MM.1S (cell line): ENCODE data around the gene KCNK5.

Experiments
- DNase-seq: peaks from one replicate; pipeline ENCODE4 v3.0.0-alpha.2; 2015
- H2AFZ ChIP-seq: fragments of 300-600 bp; sonication (generic); 2 replicates; pipeline ENCODE4 v1.6.0; 2016; ENCODE audit warnings: antibody characterized with exemption, low read length
- H3F3A ChIP-seq: fragments of 300-600 bp; sonication (generic); 2 replicates; pipeline ENCODE4 v1.6.1; 2016; ENCODE audit warnings: mild to moderate bottlenecking, antibody characterized with exemption, low read length, moderate library complexity, mixed read lengths; ENCODE audit not compliant: insufficient read depth
- H3K27ac ChIP-seq: fragments of 300-600 bp; sonication (generic); 2 replicates; pipeline ENCODE4 v1.5.1; 2016; ENCODE audit warnings: mild to moderate bottlenecking, low read length
- H3K27me3 ChIP-seq: fragments of 300-600 bp; sonication (generic); replicated peaks from 2 replicates; pipeline ENCODE4 v1.6.0; 2016; ENCODE audit warnings: low read length; ENCODE audit not compliant: insufficient read depth
- H3K36me3 ChIP-seq: fragments of 300-600 bp; sonication (generic); replicated peaks from 2 replicates; pipeline ENCODE4 v1.6.1; 2016; ENCODE audit warnings: mild to moderate bottlenecking, low read length, mixed read lengths; ENCODE audit not compliant: insufficient read depth
- H3K4me1 ChIP-seq: fragments of 300-600 bp; sonication (generic); 2 replicates; pipeline ENCODE4 v1.6.1; 2016; ENCODE audit warnings: low read length, mixed read lengths
- H3K4me2 ChIP-seq: fragments of 300-600 bp; sonication (generic); 2 replicates; pipeline ENCODE4 v1.6.0; 2016; ENCODE audit warnings: low read depth, low read length
- H3K4me3 ChIP-seq: fragments of 300-600 bp; sonication (generic); 2 replicates; pipeline ENCODE4 v1.5.1; 2016; ENCODE audit warnings: low read length, mixed read lengths
- H3K79me2 ChIP-seq: fragments of 300-600 bp; sonication (generic); 2 replicates; pipeline ENCODE4 v1.6.1; 2016; ENCODE audit warnings: mixed run types, low read length, mixed read lengths
- H3K9ac ChIP-seq: fragments of 300-600 bp; sonication (generic); 2 replicates; pipeline ENCODE4 v1.6.1; 2016; ENCODE audit warnings: low read length, mixed read lengths
- H3K9me2 ChIP-seq: fragments of 300-600 bp; sonication (generic); replicated peaks from 2 replicates; pipeline ENCODE4 v1.6.1; 2016; ENCODE audit warnings: mild to moderate bottlenecking, low read length, mixed read lengths; ENCODE audit not compliant: insufficient read depth
- H3K9me3 ChIP-seq: fragments of 300-600 bp; sonication (generic); replicated peaks from 2 replicates; pipeline ENCODE4 v1.6.1; 2016; ENCODE audit warnings: mild to moderate bottlenecking, low read length, mixed read lengths; ENCODE audit not compliant: insufficient read depth
- H4K20me1 ChIP-seq: fragments of 300-600 bp; sonication (generic); 2 replicates; pipeline ENCODE4 v1.6.1; 2016; ENCODE audit warnings: mild to moderate bottlenecking, low read length, moderate library complexity, mixed read lengths; ENCODE audit not compliant: insufficient read depth
- EZH2 ChIP-seq: fragments of 300-600 bp; sonication (generic); optimal IDR thresholded peaks from 2 replicates; pipeline ENCODE3; 2017; ENCODE audit warnings: low read depth, mild to moderate bottlenecking, antibody characterized with exemption, low read length, mixed read lengths
- EZH2phosphoT487 ChIP-seq: fragments of 300-600 bp; sonication (generic); IDR thresholded peaks from 2 replicates; pipeline ENCODE4 v1.6.1; 2018; ENCODE audit warnings: antibody characterized with exemption, low read length
- TF ChIP-seq, protein P1 (sequence below): fragments of 300-600 bp; sonication (generic); IDR thresholded peaks from 2 replicates; pipeline ENCODE4 v1.5.1; 2016; ENCODE audit warnings: antibody characterized with exemption, low read length, mixed read lengths

The KCNK5 gene

DNA sequence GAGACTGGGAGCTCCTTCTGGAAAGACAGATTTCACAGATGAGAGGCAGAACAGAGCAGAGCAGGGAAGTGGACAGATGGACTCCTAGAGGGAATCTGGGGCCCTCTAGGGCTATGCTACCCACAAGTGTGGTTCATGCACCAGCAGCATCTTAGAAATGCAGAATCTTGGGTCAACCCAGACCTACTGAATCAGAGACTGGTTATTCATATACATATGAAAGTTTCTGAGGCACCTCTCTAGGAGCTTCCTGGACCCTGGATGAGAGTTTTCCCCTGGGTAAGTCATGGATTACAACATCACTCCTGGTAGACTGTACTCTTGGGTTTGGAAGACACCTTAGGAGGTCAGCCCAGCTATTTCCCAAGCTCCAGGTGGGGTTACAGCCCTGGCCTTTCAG is 58.9 kb downstream of the KCNK5 start:
- Histone ChIP-seq H3K9ac (no peak overlapping the region), H4K20me1 (no peaks in the 10 kb centered on the region), H3K27ac (no peak overlapping the region), H2AFZ (no peak overlapping the region), H3F3A (no peaks in the 10 kb centered on the region), H3K79me2 (no peaks in the 10 kb centered on the region), H3K4me2 (no peak overlapping the region), H3K36me3 (no peaks in the 10 kb centered on the region), H3K9me2 (no peaks in the 10 kb centered on the region), H3K9me3 (no peaks in the 10 kb centered on the region), H3K27me3 (no peaks in the 10 kb centered on the region), H3K4me3 (no peak overlapping the region), H3K4me1 (no peaks in the 10 kb centered on the region)
- no peak for DNase-seq
- TF ChIP-seq EZH2phosphoT487 (no peak), EZH2 (no peak)
- TF ChIP-seq, protein P1, sequence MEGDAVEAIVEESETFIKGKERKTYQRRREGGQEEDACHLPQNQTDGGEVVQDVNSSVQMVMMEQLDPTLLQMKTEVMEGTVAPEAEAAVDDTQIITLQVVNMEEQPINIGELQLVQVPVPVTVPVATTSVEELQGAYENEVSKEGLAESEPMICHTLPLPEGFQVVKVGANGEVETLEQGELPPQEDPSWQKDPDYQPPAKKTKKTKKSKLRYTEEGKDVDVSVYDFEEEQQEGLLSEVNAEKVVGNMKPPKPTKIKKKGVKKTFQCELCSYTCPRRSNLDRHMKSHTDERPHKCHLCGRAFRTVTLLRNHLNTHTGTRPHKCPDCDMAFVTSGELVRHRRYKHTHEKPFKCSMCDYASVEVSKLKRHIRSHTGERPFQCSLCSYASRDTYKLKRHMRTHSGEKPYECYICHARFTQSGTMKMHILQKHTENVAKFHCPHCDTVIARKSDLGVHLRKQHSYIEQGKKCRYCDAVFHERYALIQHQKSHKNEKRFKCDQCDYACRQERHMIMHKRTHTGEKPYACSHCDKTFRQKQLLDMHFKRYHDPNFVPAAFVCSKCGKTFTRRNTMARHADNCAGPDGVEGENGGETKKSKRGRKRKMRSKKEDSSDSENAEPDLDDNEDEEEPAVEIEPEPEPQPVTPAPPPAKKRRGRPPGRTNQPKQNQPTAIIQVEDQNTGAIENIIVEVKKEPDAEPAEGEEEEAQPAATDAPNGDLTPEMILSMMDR, result no peak

DNA sequence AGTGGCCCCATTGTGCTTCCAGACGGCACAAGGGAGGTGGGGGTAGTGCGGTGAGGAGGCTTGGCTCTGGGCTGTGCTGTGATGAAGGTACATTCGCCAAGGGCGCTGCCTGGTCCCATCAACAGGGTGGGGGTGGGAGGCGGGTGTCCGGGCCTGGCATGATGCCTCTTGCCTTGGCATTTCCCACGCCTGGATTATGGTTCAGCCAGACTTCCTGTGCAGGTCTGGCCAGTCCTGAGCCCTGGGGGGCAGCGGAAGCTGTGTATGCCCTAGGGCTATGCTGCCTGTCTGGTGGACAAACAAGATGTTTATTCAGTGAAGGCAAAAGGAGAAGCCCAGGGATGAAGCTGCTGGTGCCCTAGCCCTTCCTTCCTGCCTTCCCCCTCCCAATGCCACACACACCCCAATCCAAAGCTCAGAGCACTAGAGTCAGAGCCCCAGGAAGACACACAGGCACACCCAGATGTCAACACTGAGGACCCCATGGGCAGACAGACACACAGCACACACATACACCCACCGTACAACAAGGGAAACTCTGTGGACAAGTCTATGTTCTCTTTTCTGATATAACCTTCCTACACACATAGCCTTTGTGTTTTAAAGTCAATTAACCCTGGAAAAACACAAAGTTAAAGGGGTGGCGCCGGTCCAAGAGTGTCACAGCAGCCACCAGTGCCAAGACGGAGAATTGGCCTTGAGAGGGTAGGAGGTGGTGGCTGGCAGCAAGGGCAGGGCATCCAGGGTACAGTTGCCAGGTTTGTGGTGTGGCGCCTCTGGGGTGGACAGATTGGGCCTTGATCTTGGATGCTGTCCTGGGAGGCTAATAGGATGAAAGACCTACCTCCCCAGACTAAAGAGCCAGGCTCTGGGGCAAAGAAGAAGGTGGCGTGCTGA is 59.6 kb downstream of the KCNK5 start:
- Histone ChIP-seq H3K4me1 (no peaks in the 10 kb centered on the region), H3K9ac (no peak overlapping the region), H2AFZ (no peak overlapping the region), H3K9me3 (no peaks in the 10 kb centered on the region), H3K79me2 (no peaks in the 10 kb centered on the region), H4K20me1 (no peaks in the 10 kb centered on the region), H3F3A (no peaks in the 10 kb centered on the region), H3K9me2 (no peaks in the 10 kb centered on the region), H3K4me2 (no peak overlapping the region), H3K4me3 (no peak overlapping the region), H3K27me3 (no peaks in the 10 kb centered on the region), H3K27ac (no peak overlapping the region), H3K36me3 (no peaks in the 10 kb centered on the region)
- TF ChIP-seq, protein P1, result no peak
- no peak for TF ChIP-seq EZH2phosphoT487
- no peak for TF ChIP-seq EZH2
- no peak for DNase-seq

DNA sequence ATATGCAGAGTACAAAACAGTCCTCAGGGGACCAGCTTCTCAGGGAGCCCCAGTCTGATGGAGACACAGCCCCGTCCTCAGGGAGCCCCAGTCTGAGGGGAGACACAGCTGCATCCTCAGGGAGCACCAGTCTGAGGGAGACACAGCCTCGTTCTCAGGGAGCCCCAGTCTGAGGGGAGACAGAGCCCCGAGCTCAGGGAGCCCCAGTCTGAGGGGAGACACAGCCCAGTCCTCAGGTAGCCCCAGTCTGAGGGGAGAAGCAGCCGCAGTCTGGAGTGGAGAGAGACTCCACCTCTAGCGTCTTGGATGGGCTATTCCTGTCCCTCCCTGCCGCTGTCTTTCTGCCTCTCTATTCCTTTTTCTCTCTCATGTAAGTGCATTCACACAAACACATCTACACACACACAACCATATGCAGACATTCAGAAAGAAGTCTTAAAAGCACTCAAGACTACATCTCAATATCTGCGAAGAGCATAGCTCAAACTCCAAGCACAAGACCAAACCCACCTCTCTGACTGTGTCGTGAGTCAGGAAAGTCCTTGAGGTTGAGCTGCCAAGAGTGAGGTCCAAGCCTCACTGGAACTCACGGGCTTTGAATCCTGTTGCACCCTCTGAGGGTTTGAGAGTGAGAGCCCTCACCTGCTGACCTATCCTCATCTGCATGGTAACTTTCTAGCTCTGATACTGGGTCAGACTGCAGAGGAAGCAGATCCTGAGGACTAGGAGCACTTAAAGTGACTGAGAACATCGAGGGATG is 61.2 kb downstream of the KCNK5 start:
- no peaks in the 10 kb centered on the region for H3K27me3 ChIP-seq
- no peaks in the 10 kb centered on the region for H3K9me3 ChIP-seq
- H3K4me1 ChIP-seq, result no peaks in the 10 kb centered on the region
- H3K4me2 ChIP-seq, result no peak overlapping the region
- TF ChIP-seq, protein P1, result no peak
- TF ChIP-seq EZH2 (no peak), EZH2phosphoT487 (no peak)
- H4K20me1 ChIP-seq, result no peaks in the 10 kb centered on the region
- no peak overlapping the region for H3K9ac ChIP-seq
- H3K79me2 ChIP-seq, result no peaks in the 10 kb centered on the region
- no peaks in the 10 kb centered on the region for H3K9me2 ChIP-seq
- H3K27ac ChIP-seq, result no peak overlapping the region
- H3K4me3 ChIP-seq, result no peak overlapping the region
- H3F3A ChIP-seq, result no peaks in the 10 kb centered on the region
- H3K36me3 ChIP-seq, result no peaks in the 10 kb centered on the region
- H2AFZ ChIP-seq, result no peak overlapping the region
- no peak for DNase-seq
